Tibial nerve (tissue), 4 donors: Measurements from ENCODE around the gene TSNAXIP1.

Source experiments
- EP300 ChIP-seq, 2 donors: sonication (generic); formaldehyde crosslinking; IDR thresholded peaks; one replicate each; pipeline ENCODE4 v1.6.1; 2017; ENCODE audit warnings: antibody characterized with exemption in 2 of 2, mild to moderate bottlenecking in 1 of 2
- POLR2A ChIP-seq, 2 donors: fragments of 450-650 bp; IDR thresholded peaks; one replicate each; pipeline ENCODE4 v1.6.1; 2017; ENCODE audit warnings: antibody characterized with exemption in 2 of 2, mild to moderate bottlenecking in 2 of 2, moderate library complexity in 2 of 2
- TF ChIP-seq, protein P1 (sequence below), 5 experiments: fragments of 200-600 bp in 3 of 5; fragments of 450-650 bp in 2 of 5; sonication (generic) in 3 of 5; IDR thresholded peaks; one replicate each; pipeline ENCODE4 v1.5.1; 2016 to 2019; ENCODE audit warnings: antibody characterized with exemption in 5 of 5, mild to moderate bottlenecking in 3 of 5, moderate library complexity in 2 of 5

- TF ChIP-seq, protein P1, sequence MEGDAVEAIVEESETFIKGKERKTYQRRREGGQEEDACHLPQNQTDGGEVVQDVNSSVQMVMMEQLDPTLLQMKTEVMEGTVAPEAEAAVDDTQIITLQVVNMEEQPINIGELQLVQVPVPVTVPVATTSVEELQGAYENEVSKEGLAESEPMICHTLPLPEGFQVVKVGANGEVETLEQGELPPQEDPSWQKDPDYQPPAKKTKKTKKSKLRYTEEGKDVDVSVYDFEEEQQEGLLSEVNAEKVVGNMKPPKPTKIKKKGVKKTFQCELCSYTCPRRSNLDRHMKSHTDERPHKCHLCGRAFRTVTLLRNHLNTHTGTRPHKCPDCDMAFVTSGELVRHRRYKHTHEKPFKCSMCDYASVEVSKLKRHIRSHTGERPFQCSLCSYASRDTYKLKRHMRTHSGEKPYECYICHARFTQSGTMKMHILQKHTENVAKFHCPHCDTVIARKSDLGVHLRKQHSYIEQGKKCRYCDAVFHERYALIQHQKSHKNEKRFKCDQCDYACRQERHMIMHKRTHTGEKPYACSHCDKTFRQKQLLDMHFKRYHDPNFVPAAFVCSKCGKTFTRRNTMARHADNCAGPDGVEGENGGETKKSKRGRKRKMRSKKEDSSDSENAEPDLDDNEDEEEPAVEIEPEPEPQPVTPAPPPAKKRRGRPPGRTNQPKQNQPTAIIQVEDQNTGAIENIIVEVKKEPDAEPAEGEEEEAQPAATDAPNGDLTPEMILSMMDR (IDR thresholded peaks at IDR 0.05) = no peak
- TF ChIP-seq POLR2A (IDR thresholded peaks at IDR 0.05) (no peak), EP300 (IDR thresholded peaks at IDR 0.05) (no peak)
Measured at GRCh38 chr16:67834242-67834614, 27.5 kb downstream of the TSNAXIP1 start.
